T-helper 1 cell treated with Interleukin-12 subunit alpha and Interleukin-12 subunit beta and Interleukin-4 antibody, amounts not matched to agents 30 μg/mL and 1 μg/mL, for 36 hours (primary cell): ENCODE data around the gene HHLA2.
"Not testable (repeated sequence)": the region's sequence is repeated elsewhere in the genome, so short reads cannot be mapped to it uniquely, and the experiment has no call there.

Experiments used
- H3K27ac Mint-ChIP-seq: one replicate; pipeline ENCODE4 v1.8.0; 2021; ENCODE audit warnings: mild to moderate bottlenecking, mixed read lengths
- H3K27me3 Mint-ChIP-seq: one replicate; pipeline ENCODE4 v1.8.0; 2021; ENCODE audit warnings: low read depth, mixed read lengths
- H3K36me3 Mint-ChIP-seq: one replicate; pipeline ENCODE4 v1.8.0; 2021; ENCODE audit warnings: low read depth, mixed read lengths
- H3K4me1 Mint-ChIP-seq: one replicate; pipeline ENCODE4 v1.8.0; 2021; ENCODE audit warnings: low read depth, mixed read lengths
- H3K4me3 Mint-ChIP-seq: one replicate; pipeline ENCODE4 v1.8.0; 2021; ENCODE audit warnings: mild to moderate bottlenecking, moderate library complexity, mixed read lengths
- H3K9me3 Mint-ChIP-seq: one replicate; pipeline ENCODE4 v1.8.0; 2021; ENCODE audit warnings: mixed read lengths

Gene HHLA2

DNA sequence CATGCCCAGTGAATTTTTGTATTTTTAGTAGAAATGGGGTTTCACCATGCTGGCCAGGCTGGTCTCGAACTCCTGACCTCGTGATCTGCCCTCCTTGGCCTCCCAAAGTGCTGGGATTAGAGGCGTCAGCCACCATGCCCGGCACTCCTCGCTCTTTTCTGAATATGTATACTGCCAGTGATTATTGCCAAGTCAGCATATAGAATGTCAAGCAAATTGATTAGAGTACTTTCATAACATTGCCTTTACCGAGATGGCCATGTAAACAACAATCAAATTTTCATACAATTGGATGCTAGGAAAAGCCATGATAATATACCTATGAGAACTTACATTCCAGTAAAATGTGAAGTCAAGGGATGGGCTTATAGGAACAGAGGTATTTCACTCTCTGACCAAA is 8.2 kb upstream of the HHLA2 start:
- not testable (repeated sequence) for H3K27me3 Mint-ChIP-seq, H3K27ac Mint-ChIP-seq, H3K4me3 Mint-ChIP-seq
- Mint-ChIP-seq H3K36me3 (peaks cover 17% of the 10 kb centered on the region), H3K4me1 (peaks cover 29% of the 10 kb centered on the region), H3K9me3 (peaks cover 25% of the 10 kb centered on the region)

DNA sequence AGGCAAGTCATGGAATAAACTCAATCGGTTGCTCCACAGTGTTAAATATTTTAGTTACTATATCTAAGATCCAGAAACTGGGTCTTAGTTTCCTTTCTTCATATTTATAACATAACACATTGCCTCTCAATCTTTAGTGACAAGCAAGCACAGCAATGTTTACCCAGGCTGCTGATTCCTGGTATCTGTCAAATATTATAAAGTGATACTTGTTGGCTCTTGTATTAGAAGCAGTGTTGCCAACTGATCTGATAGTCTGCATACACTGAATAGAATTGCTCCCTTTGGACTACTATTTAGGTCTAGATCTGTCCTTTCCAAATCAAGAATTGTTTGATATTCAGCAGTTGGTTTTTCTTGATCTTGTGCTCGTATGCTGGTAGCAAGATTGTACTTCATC is 7.2 kb upstream of the HHLA2 start:
- Mint-ChIP-seq H3K4me1 (peaks cover 38% of the 10 kb centered on the region), H3K4me3 (no peak overlapping the region), H3K9me3 (peaks cover 25% of the 10 kb centered on the region), H3K27me3 (no peaks in the 10 kb centered on the region), H3K36me3 (peaks cover 17% of the 10 kb centered on the region), H3K27ac (no peak overlapping the region)

DNA sequence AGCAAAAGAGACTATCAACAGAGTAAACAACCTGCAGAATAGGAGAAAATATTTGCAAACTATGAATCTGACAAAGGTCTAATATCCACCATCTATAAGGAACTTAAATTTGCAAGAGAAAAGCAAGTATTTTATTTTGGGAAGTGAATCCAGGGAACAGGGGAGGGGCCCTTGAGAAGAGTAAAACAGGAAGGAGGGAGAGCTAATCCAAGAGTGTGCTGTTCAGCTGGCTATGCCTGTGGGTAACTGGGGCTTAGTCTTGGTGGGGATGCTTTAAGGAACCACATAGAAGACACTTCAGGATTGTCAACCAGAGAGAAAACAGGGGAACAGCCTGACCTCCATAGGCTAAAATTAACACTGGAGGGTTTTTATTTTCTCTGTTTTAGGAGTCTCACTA is 3.9 kb upstream of the HHLA2 start:
- H3K27me3 Mint-ChIP-seq = no peaks in the 10 kb centered on the region
- peak overlapping the region; percentile 40 for H3K4me3 Mint-ChIP-seq
- peaks cover 17% of the 10 kb centered on the region for H3K36me3 Mint-ChIP-seq
- H3K9me3 Mint-ChIP-seq = peaks cover 16% of the 10 kb centered on the region
- H3K27ac Mint-ChIP-seq = peak overlapping the region; percentile 81
- peaks cover 57% of the 10 kb centered on the region for H3K4me1 Mint-ChIP-seq

DNA sequence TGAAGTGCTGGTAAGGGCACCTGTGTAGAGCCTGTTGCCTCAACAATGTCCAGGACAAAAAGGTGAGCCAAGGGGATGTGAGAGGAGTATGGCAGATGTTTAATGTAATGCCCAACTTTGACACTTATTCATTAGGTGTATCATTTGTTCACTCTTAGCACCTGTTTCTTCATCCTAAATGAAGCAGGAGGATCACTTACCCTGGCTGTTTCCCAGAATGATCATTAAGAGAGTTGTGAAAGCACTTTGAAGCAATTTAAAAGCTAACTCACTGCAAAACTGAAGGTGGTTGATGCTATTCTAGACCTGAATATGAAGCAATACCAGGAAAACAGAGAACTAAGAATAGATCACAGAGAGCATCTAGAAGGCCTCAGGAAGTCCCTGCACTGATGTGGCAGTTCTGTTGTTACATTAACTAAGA is 3.4 kb upstream of the HHLA2 start:
- H3K36me3 Mint-ChIP-seq = peaks cover 17% of the 10 kb centered on the region
- peaks cover 57% of the 10 kb centered on the region for H3K4me1 Mint-ChIP-seq
- peak overlapping the region; percentile 29 for H3K4me3 Mint-ChIP-seq
- peak overlapping the region; percentile 81 for H3K27ac Mint-ChIP-seq
- H3K27me3 Mint-ChIP-seq = no peaks in the 10 kb centered on the region
- peaks cover 16% of the 10 kb centered on the region for H3K9me3 Mint-ChIP-seq

DNA sequence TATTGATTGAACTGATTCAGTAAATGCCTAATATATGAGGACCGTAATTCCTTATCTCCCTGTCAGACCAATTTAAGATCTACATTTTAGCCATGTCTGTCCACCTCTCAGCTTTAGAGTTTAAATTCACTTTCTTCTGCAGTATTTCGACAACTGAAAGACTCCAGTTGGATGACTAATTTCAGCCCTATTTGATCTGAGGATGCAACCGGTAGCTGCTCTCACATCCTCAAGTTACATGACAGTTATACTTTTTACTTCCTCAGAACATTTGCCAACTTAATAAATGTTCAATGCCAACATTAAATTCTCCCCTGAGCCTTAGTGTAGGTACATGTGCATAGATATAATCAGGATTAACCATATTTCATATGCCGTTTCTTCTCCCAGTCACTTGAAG is 2.5 kb upstream of the HHLA2 start:
- H3K27me3 Mint-ChIP-seq = no peaks in the 10 kb centered on the region
- H3K36me3 Mint-ChIP-seq = peaks cover 17% of the 10 kb centered on the region
- H3K4me1 Mint-ChIP-seq = peaks cover 62% of the 10 kb centered on the region
- peaks cover 16% of the 10 kb centered on the region for H3K9me3 Mint-ChIP-seq
- H3K4me3 Mint-ChIP-seq = peak overlapping the region; percentile 57
- peak overlapping the region; percentile 81 for H3K27ac Mint-ChIP-seq

DNA sequence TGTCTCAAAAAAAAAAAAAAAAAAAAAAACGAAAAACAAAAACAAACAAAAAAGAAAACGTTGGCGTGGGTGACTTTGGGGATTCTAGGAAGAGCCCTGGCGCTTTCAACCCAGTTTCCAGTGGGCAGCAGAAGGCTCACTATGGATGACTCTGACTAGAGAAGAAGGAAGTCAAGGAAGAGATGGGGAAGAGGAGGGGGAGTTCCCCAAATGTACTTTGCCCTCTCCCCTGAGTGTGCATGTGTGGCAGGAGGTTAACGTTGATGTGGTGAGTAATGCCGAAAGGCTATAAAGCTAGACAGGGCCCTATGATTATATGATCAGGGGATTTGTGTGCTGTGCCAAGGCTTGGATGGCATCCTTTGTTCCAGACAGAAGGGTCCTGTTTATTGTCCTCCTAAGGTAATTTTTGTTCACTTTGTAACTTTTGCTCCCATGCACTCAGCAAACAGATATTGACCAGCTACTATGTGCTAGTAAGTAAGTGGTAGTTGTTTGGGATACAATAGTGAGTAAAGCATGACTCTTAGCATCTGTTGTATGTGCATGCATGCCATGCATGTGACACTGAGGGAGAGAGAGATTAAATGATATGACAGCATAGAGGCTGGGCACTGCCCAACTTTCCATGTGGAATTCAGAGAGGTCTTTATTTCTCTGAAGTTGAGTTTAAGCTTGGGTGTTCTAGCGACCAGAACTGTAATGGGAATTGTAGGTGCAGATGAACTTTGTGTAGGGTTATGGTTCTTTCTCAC is 750 bp upstream of the HHLA2 start:
- Mint-ChIP-seq H3K27ac (peak overlapping the region; percentile 32), H3K4me3 (no peak overlapping the region), H3K4me1 (peaks cover 75% of the 10 kb centered on the region), H3K9me3 (peaks cover 13% of the 10 kb centered on the region), H3K27me3 (no peaks in the 10 kb centered on the region), H3K36me3 (peaks cover 15% of the 10 kb centered on the region)

DNA sequence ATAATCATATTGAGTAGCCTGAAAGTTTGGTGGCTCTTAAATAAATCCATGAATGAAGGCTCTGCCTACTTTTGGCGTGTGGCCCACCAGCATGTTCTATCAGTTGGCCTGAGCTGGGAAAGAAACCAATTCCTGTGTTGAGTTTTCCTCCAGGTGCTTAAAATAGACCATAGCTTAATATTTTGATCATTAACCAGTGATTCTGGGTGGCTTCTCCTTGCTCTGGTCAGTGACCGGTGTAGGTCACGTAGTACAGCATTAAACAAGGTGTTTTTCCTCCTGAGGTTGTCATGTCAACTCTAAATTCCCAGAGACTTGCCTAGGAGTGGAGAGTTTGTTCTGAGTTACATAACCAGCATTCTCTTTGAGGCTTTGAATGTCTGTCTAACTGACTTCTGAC is 1.3 kb downstream of the HHLA2 start:
- Mint-ChIP-seq H3K9me3 (no peaks in the 10 kb centered on the region), H3K27me3 (no peaks in the 10 kb centered on the region), H3K27ac (no peak overlapping the region), H3K4me3 (no peak overlapping the region), H3K4me1 (peaks cover 73% of the 10 kb centered on the region), H3K36me3 (peaks cover 2% of the 10 kb centered on the region)

DNA sequence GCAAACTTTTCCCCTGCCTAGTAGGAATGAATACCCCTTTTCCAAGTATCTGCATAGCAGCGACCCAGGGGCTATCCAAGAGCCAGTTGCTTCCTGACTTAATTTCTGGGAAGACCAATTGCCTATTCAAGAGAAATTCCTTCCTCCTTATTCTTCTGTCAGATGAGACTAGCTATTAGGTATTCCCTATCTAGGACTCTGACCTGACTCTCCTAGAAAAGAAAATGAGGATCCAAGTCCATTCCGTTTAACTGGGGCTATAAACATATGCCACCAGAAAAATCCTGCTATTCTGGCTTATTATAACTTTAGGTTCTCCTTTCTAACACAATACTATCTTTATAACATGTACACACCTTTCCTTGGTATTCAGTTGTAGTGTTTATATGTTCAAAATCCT is 1.7 kb downstream of the HHLA2 start:
- Mint-ChIP-seq H3K27ac (no peak overlapping the region), H3K9me3 (no peaks in the 10 kb centered on the region), H3K4me3 (no peak overlapping the region), H3K36me3 (peaks cover 2% of the 10 kb centered on the region), H3K4me1 (peaks cover 71% of the 10 kb centered on the region), H3K27me3 (no peaks in the 10 kb centered on the region)

DNA sequence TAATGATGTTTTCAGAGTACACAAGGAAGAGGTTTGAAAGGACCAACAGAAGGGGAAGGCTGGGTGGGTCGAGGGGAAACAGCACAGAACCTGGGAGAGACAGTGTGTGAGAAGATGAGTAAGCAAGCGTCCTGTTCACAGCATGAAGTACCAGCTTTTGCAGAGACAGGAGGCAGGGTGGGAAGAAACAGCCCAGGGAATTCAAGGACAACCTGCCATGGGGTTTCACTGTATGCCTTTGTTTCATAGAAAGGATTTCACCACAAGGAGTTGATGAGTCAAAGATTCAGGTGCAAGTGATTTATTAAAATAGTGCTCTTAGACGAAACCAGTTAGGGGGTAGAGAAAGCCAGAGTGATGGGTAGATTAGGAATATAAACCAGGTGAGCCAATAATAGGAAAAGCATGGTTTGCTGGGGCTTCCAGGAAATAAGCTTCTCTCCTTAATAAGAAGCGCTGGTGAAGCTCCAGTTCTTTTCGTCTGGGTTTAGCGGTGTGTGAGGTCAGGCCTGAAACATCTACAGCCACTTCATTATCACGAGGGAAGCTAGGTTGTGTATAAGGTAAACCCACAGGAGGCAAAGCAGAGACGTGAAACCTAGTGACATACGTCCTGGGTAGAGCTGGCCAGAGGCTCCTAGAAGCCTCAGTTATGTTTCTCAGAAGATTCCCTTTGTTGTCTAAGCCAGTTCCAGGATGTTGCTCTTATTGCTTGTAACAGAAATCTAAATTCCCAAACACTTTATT is 3.9 kb downstream of the HHLA2 start:
- Mint-ChIP-seq H3K4me1 (peaks cover 53% of the 10 kb centered on the region), H3K4me3 (no peak overlapping the region), H3K27ac (peak overlapping the region; percentile 51)

DNA sequence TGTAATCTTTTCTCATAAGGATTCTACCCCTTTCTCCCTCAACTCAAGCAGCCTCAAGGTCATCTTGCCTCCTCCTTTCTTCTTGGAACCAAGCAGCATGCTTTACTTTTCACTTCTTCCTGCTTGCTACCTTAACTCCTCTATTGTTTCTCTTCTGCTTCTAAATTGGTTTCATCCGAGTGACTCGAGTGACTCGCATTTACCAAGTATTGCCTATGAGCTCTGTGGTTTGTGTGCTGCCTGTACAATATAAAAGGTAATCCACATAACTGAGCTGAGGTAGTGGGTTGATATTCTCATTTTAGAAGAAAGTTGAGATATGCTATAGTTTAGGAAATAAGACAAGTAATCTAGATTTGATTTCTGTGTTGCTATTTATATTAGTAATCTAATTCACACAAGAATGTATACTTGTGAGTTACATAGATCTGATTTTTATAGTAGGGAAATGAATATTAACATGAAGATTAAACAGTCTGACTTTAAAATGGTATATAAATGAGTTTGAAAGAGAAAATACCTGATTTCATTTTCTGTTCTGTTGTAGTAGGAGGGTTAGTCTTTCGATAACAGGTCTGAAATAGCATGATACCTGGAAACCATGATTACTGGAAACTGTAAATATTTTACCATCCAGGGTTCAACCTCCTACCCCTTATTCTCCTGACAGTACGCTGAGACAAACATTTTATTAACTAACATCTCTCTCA is 5.5 kb downstream of the HHLA2 start:
- Mint-ChIP-seq H3K9me3 (peaks cover 4% of the 10 kb centered on the region), H3K36me3 (peaks cover 4% of the 10 kb centered on the region), H3K4me3 (peak overlapping the region; percentile 53), H3K27ac (peak overlapping the region; percentile 80), H3K4me1 (peaks cover 46% of the 10 kb centered on the region), H3K27me3 (no peaks in the 10 kb centered on the region)

More for the DNA sequence above, 3.9 kb downstream of the HHLA2 start:
- peaks cover 4% of the 10 kb centered on the region for H3K9me3 Mint-ChIP-seq
- H3K36me3 Mint-ChIP-seq = peaks cover 5% of the 10 kb centered on the region
- no peaks in the 10 kb centered on the region for H3K27me3 Mint-ChIP-seq

DNA sequence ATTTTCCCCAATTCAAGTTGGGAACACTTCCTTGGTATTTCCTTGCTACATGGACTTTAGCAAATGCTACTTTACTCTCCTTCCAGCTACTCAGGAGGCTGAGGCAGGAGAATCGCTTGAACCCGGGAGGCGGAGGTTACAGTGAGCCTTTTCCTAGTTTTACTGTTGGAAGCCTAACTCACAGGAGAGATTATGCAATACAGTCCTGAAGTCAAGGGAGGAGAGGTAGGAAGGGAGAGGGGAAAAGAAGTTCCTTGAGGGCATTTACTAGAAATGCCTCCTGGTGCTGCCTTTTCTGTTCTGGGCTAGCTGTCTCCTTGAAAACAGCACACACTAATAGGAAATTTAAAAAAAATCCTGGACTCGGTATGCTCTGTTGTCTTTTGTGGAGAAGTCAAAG is 6.2 kb downstream of the HHLA2 start:
- H3K9me3 Mint-ChIP-seq = peaks cover 4% of the 10 kb centered on the region
- peaks cover 4% of the 10 kb centered on the region for H3K36me3 Mint-ChIP-seq
- peak overlapping the region; percentile 40 for H3K4me3 Mint-ChIP-seq
- H3K27ac Mint-ChIP-seq = peak overlapping the region; percentile 80
- no peaks in the 10 kb centered on the region for H3K27me3 Mint-ChIP-seq
- H3K4me1 Mint-ChIP-seq = peaks cover 43% of the 10 kb centered on the region

DNA sequence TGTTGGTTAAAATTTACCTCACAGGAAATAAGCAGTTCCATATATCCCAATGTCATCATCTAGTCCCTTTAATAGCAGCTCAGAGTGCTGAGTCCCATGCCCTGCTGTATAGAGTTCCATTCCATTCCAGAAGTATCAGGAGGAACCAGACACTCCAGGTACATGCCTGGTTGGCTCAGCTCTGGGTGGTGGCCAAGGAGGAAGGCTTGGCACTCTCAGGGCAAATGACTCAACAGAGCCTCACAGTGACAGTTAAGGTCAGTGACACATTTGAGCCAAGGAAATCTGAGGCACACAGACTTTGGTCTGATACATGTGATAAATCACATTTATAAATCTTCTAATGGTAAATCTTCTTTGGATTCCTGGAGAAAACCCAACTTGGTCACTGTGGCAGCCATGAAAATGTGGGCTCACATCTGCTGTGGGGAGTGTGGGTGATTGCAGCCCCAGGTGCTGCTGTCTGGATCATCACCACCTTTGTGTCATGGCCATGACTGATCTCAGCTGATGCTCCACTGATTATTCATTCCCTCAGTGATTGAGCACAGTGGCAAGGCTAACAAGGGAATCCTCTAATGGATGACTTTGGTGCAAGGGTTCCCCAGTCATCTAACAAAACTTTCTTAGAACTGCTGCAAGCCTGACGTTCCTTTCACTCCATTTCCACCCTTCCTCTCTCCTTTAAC is 9.3 kb downstream of the HHLA2 start:
- H3K27ac Mint-ChIP-seq = no peak overlapping the region
- no peaks in the 10 kb centered on the region for H3K27me3 Mint-ChIP-seq
- peaks cover 25% of the 10 kb centered on the region for H3K4me1 Mint-ChIP-seq
- no peak overlapping the region for H3K4me3 Mint-ChIP-seq
- peaks cover 17% of the 10 kb centered on the region for H3K9me3 Mint-ChIP-seq
- peaks cover 13% of the 10 kb centered on the region for H3K36me3 Mint-ChIP-seq

DNA sequence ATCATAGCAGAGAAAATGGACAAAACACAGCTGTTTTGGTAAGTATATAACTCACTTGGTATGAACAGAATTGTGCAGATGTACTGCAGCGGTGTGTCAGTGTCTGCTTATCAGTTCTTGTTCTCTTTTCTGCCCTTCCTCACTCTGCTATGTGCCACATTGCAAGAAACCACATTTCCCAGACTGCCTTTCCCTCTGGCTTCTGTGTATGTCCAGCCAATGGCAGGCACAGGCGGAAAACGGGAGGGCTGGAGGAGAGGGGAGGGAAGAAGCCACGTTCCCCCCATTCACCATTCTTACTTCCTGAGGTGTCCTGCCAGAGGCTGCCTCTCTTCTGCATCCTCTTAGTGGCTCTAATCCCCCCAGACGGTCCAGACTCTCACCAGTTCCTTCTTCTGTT is 15.4 kb downstream of the HHLA2 start:
- Mint-ChIP-seq H3K27ac (no peak overlapping the region), H3K9me3 (peaks cover 13% of the 10 kb centered on the region), H3K4me3 (no peak overlapping the region), H3K27me3 (peaks cover 10% of the 10 kb centered on the region), H3K4me1 (no peaks in the 10 kb centered on the region), H3K36me3 (peaks cover 18% of the 10 kb centered on the region)

DNA sequence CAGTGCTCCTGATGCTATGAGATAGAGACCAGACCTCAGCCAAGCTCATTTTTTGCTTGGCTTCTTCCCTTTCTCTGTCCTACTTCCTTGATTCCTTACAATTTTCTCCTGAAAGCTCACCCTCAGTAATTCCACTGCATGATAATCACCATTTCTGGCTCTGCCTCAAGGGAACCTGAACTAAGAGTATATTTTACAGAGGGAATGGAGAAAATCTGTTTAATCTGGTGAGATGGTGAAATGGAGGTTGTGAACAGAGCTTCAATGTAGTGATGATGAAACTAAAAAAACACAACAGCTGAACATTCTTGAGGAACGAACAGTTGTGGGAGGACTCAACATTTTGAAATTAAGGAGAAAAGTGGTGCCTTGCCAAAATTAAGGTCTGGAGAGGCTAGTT is 16.3 kb downstream of the HHLA2 start:
- Mint-ChIP-seq H3K36me3 (peaks cover 18% of the 10 kb centered on the region), H3K4me3 (no peak overlapping the region), H3K27me3 (peaks cover 10% of the 10 kb centered on the region)

More for the DNA sequence above, 16.3 kb downstream of the HHLA2 start:
- H3K4me1 Mint-ChIP-seq = no peaks in the 10 kb centered on the region
- H3K9me3 Mint-ChIP-seq = peaks cover 13% of the 10 kb centered on the region
- H3K27ac Mint-ChIP-seq = no peak overlapping the region
